Tibial nerve (tissue), 3 donors: ENCODE data around the gene C1orf232.

Experiments
- CTCF ChIP-seq, 5 experiments: fragments of 200-600 bp in 3 of 5; fragments of 450-650 bp in 2 of 5; sonication (generic) in 3 of 5; IDR thresholded peaks; one replicate each; pipeline ENCODE4 v1.5.1; 2016 to 2019; ENCODE audit warnings: antibody characterized with exemption in 5 of 5, mild to moderate bottlenecking in 3 of 5, moderate library complexity in 2 of 5
- POLR2A ChIP-seq, 2 donors: fragments of 450-650 bp; IDR thresholded peaks; one replicate each; pipeline ENCODE4 v1.6.1; 2017; ENCODE audit warnings: antibody characterized with exemption in 2 of 2, mild to moderate bottlenecking in 2 of 2, moderate library complexity in 2 of 2

- TF ChIP-seq CTCF (IDR thresholded peaks at IDR 0.05) (no peak), POLR2A (IDR thresholded peaks at IDR 0.05) (no peak)
Observed at GRCh38 chr1:26119892-26120608, 48.7 kb downstream of the C1orf232 start.
